NCI-H1092 (cell line): ENCODE measurements around the gene ENTPD8.

Experiments
- DNase-seq: peaks from one replicate; lab custom pipeline; 2025; lab: John Stamatoyannopoulos, UW

Gene ENTPD8

GRCh38 chr9:137447722-137448601 is 6.8 kb upstream of the ENTPD8 start:
- DNase-seq: no peak

- DNase-seq: no peak
Measured at GRCh38 chr9:137446851-137447471, 5.8 kb upstream of the ENTPD8 start.

GRCh38 chr9:137445930-137446431 is 4.8 kb upstream of the ENTPD8 start:
- no peak for DNase-seq

- DNase-seq: peak; percentile 43
Measured at GRCh38 chr9:137445275-137445807, 4.2 kb upstream of the ENTPD8 start.

GRCh38 chr9:137444106-137444790 is 3.1 kb upstream of the ENTPD8 start:
- no peak for DNase-seq

- DNase-seq: no peak
Measured at GRCh38 chr9:137441935-137442321, 771 bp upstream of the ENTPD8 start.

- no peak for DNase-seq
Measured at GRCh38 chr9:137439158-137439714, 1.9 kb downstream of the ENTPD8 start.

- DNase-seq: no peak
Measured at GRCh38 chr9:137438591-137439157, 2.5 kb downstream of the ENTPD8 start.

GRCh38 chr9:137437691-137438590 is 3.2 kb downstream of the ENTPD8 start:
- DNase-seq: no peak

- DNase-seq: no peak
Measured at GRCh38 chr9:137436761-137437600, 4.2 kb downstream of the ENTPD8 start.

- DNase-seq: no peak
Measured at GRCh38 chr9:137435980-137436760, 5.0 kb downstream of the ENTPD8 start.

- DNase-seq: no peak
Measured at GRCh38 chr9:137435381-137435891, 5.7 kb downstream of the ENTPD8 start.

GRCh38 chr9:137434498-137435380 is 6.4 kb downstream of the ENTPD8 start:
- DNase-seq: no peak

- no peak for DNase-seq
Measured at GRCh38 chr9:137433916-137434431, 7.2 kb downstream of the ENTPD8 start.

- DNase-seq: no peak
Measured at GRCh38 chr9:137433349-137433915, 7.7 kb downstream of the ENTPD8 start.

GRCh38 chr9:137432687-137433348 is 8.3 kb downstream of the ENTPD8 start:
- DNase-seq: no peak
